AG10803 (cell line): ENCODE measurements around the gene POLD1.

Experiments
- DNase-seq: peaks from one replicate; pipeline ENCODE4 v3.0.0; 2010; ENCODE audit warnings: low read depth
- H3K4me3 ChIP-seq: 2 replicates; pipeline ENCODE4 v1.5.1; 2011; ENCODE audit warnings: mild to moderate bottlenecking, low read length, control low read depth
- CTCF ChIP-seq: conservative IDR thresholded peaks from 2 replicates; pipeline ENCODE4 v1.5.1; 2011; ENCODE audit warnings: mild to moderate bottlenecking, low read length, control low read depth, inconsistent platforms

POLD1 gene

DNA sequence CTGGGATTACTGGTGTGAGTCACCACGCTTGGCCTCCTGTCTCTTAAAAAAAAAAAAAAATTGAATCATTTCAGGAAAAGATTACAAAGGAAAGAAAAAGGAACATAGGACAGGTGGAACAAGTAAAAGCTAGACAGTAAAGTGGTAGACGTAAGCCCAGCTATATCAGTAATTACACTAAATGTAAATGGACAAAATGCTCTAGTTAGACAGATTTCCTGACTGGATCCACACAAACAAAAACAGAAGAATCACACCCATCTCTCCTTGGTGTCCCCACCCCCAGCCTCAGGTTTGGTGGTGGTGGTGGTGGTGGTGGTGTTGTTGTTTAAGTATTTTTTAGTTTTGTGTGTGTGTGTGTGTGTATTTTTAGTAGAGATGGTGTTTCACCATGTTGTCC lies 28.3 kb downstream of the POLD1 start:
- no peak for TF ChIP-seq CTCF
- H3K4me3 ChIP-seq, result no peak overlapping the region
- no peak for DNase-seq

DNA sequence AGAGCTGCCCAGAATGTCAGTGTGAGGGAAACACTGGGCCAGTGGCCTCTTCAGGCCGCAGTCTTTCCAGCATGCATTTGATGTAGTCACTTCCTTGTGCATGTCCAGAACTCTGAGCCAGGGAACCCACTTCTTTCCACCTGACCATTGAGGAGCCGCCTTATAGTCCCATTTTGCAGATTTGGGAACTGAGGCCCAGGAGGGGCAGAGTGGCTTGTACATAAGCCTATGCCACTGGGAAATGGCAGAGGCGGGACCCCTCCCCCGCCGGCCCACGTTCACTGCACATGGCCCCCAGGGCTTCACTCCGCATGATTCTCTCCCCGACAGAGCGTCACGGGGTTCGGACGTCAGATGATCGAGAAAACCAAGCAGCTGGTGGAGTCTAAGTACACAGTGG lies 28.9 kb downstream of the POLD1 start:
- TF ChIP-seq CTCF, result no peak
- H3K4me3 ChIP-seq, result no peak overlapping the region
- DNase-seq, result no peak

GRCh38 chr19:50413531-50413930 lies 29.4 kb downstream of the POLD1 start:
- DNase-seq, result no peak
- TF ChIP-seq CTCF, result no peak

GRCh38 chr19:50414864-50415660 lies 30.9 kb downstream of the POLD1 start:
- TF ChIP-seq CTCF, result peak; percentile 70
- H3K4me3 ChIP-seq, result no peak overlapping the region
- DNase-seq, result peak; percentile 48

More at GRCh38 chr19:50413531-50413930, 29.4 kb downstream of the POLD1 start:
- no peak overlapping the region for H3K4me3 ChIP-seq

- no peak for DNase-seq
- TF ChIP-seq CTCF, result no peak
- H3K4me3 ChIP-seq, result no peak overlapping the region
These were observed 31.5 kb downstream of the POLD1 start for GRCh38 chr19:50415661-50416033.

GRCh38 chr19:50416034-50416977 lies 32.2 kb downstream of the POLD1 start:
- H3K4me3 ChIP-seq, result no peak overlapping the region
- DNase-seq, result no peak
- no peak for TF ChIP-seq CTCF
